ENCODE data around the gene PSMG4.
A peak's percentile ranks its signal among the peaks of the same experiment; 100 is the strongest.

The PSMG4 gene

GRCh38 chr6:3252861-3253596, 5.7 kb upstream of the PSMG4 start:
- DNase-seq: no peak

- DNase-seq: no peak
These were observed 5.2 kb upstream of the PSMG4 start for GRCh38 chr6:3253597-3253961.

GRCh38 chr6:3258201-3258600, 546 bp upstream of the PSMG4 start:
- no peak for DNase-seq

- peak; percentile 25 for DNase-seq
These were observed 778 bp downstream of the PSMG4 start for GRCh38 chr6:3259491-3259958.

GRCh38 chr6:3260296-3260695, 1.5 kb downstream of the PSMG4 start:
- no peak for DNase-seq

- DNase-seq: no peak
These were observed 2.2 kb downstream of the PSMG4 start for GRCh38 chr6:3260772-3261517.

GRCh38 chr6:3261518-3261820, 2.7 kb downstream of the PSMG4 start:
- DNase-seq: no peak

GRCh38 chr6:3261921-3262320, 3.2 kb downstream of the PSMG4 start:
- DNase-seq: no peak

- no peak for DNase-seq
These were observed 4.3 kb downstream of the PSMG4 start for GRCh38 chr6:3263096-3263495.

- no peak for DNase-seq
These were observed 5.6 kb downstream of the PSMG4 start for GRCh38 chr6:3264356-3264755.

- DNase-seq: no peak
These were observed 6.9 kb downstream of the PSMG4 start for GRCh38 chr6:3265671-3266070.

GRCh38 chr6:3266170-3266569, 7.4 kb downstream of the PSMG4 start:
- DNase-seq: no peak

GRCh38 chr6:3267162-3267561, 8.4 kb downstream of the PSMG4 start:
- no peak for DNase-seq

GRCh38 chr6:3268680-3269079, 9.9 kb downstream of the PSMG4 start:
- no peak for DNase-seq

GRCh38 chr6:3269281-3269975, 10.7 kb downstream of the PSMG4 start:
- DNase-seq: peak; percentile 28

- DNase-seq: no peak
These were observed 11.5 kb downstream of the PSMG4 start for GRCh38 chr6:3270258-3270657.

GRCh38 chr6:3271756-3272155, 13.0 kb downstream of the PSMG4 start:
- DNase-seq: no peak

- DNase-seq: no peak
These were observed 14.3 kb downstream of the PSMG4 start for GRCh38 chr6:3272911-3273547.

- no peak for DNase-seq
These were observed 15.2 kb downstream of the PSMG4 start for GRCh38 chr6:3273707-3274521.

GRCh38 chr6:3276174-3277167, 17.7 kb downstream of the PSMG4 start:
- no peak for DNase-seq

- no peak for DNase-seq
These were observed 18.5 kb downstream of the PSMG4 start for GRCh38 chr6:3277251-3277650.

Measured in stimulated activated CD4-positive, alpha-beta T cell treated with anti-CD3 and anti-CD28 coated beads, Interleukin-1b, Interleukin-23, amount 100 ng/mL, for 48 hours (primary cell).